ENCODE results near the gene MSMP. TPM values are rescaled to one million over a fixed set of nuclear protein-coding genes. Genes with fewer than 3 reads are reported as not detected.

Gene MSMP
- total and polyA plus RNA-seq, 10 of the 15 experiments (the other 5 are each of a cell fraction or from before 2014, with no cell fraction given), result 0.33 to 2.4 (median 0.86) TPM; not detected in 4

DNA sequence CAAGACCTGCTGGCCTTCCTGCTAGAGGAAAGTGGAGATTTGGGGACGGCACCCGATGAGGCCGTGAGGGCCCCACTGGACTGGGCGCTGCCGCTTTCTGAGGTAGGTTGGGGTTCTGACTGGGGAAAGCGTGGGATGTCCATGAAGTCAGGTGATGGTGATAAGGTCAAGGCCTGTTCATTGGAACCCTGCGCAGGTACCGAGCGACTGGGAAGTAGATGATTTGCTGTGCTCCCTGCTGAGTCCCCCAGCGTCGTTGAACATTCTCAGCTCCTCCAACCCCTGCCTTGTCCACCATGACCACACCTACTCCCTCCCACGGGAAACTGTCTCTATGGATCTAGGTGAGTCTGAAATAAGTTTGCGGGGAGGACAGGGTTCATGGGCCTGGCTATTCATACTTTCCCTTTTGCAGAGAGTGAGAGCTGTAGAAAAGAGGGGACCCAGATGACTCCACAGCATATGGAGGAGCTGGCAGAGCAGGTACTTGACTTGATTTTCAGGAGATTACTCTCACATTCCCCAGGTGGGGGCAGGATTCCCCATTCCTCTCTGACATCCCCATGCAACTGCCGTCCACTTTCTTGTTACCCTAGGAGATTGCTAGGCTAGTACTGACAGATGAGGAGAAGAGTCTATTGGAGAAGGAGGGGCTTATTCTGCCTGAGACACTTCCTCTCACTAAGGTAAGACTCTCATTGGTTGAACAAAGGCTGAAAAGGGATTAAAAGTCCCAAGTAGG is 21.1 kb downstream of the MSMP start (continued):
- TF ChIP-seq, protein P1, sequence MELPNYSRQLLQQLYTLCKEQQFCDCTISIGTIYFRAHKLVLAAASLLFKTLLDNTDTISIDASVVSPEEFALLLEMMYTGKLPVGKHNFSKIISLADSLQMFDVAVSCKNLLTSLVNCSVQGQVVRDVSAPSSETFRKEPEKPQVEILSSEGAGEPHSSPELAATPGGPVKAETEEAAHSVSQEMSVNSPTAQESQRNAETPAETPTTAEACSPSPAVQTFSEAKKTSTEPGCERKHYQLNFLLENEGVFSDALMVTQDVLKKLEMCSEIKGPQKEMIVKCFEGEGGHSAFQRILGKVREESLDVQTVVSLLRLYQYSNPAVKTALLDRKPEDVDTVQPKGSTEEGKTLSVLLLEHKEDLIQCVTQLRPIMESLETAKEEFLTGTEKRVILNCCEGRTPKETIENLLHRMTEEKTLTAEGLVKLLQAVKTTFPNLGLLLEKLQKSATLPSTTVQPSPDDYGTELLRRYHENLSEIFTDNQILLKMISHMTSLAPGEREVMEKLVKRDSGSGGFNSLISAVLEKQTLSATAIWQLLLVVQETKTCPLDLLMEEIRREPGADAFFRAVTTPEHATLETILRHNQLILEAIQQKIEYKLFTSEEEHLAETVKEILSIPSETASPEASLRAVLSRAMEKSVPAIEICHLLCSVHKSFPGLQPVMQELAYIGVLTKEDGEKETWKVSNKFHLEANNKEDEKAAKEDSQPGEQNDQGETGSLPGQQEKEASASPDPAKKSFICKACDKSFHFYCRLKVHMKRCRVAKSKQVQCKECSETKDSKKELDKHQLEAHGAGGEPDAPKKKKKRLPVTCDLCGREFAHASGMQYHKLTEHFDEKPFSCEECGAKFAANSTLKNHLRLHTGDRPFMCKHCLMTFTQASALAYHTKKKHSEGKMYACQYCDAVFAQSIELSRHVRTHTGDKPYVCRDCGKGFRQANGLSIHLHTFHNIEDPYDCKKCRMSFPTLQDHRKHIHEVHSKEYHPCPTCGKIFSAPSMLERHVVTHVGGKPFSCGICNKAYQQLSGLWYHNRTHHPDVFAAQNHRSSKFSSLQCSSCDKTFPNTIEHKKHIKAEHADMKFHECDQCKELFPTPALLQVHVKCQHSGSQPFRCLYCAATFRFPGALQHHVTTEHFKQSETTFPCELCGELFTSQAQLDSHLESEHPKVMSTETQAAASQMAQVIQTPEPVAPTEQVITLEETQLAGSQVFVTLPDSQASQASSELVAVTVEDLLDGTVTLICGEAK (IDR thresholded peaks at IDR 0.05; ENCODE audit: borderline replicate concordance), result no peak
- TF ChIP-seq POLR2A (IDR thresholded peaks at IDR 0.05; ENCODE audit: low read depth, low read length), result no peak
- TF ChIP-seq SMC3 (IDR thresholded peaks at IDR 0.05; ENCODE audit: borderline replicate concordance, low read length), result no peak
- TF ChIP-seq SMAD5 (IDR thresholded peaks at IDR 0.05; ENCODE audit: low read depth), result no peak; the same call in 1 of the 2 replicates
- TF ChIP-seq GATAD2B (conservative IDR thresholded peaks at IDR 0.05; ENCODE audit: low read depth), result peak; percentile 55
- TF ChIP-seq, protein P2, sequence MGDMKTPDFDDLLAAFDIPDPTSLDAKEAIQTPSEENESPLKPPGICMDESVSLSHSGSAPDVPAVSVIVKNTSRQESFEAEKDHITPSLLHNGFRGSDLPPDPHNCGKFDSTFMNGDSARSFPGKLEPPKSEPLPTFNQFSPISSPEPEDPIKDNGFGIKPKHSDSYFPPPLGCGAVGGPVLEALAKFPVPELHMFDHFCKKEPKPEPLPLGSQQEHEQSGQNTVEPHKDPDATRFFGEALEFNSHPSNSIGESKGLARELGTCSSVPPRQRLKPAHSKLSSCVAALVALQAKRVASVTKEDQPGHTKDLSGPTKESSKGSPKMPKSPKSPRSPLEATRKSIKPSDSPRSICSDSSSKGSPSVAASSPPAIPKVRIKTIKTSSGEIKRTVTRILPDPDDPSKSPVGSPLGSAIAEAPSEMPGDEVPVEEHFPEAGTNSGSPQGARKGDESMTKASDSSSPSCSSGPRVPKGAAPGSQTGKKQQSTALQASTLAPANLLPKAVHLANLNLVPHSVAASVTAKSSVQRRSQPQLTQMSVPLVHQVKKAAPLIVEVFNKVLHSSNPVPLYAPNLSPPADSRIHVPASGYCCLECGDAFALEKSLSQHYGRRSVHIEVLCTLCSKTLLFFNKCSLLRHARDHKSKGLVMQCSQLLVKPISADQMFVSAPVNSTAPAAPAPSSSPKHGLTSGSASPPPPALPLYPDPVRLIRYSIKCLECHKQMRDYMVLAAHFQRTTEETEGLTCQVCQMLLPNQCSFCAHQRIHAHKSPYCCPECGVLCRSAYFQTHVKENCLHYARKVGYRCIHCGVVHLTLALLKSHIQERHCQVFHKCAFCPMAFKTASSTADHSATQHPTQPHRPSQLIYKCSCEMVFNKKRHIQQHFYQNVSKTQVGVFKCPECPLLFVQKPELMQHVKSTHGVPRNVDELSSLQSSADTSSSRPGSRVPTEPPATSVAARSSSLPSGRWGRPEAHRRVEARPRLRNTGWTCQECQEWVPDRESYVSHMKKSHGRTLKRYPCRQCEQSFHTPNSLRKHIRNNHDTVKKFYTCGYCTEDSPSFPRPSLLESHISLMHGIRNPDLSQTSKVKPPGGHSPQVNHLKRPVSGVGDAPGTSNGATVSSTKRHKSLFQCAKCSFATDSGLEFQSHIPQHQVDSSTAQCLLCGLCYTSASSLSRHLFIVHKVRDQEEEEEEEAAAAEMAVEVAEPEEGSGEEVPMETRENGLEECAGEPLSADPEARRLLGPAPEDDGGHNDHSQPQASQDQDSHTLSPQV (IDR thresholded peaks at IDR 0.05), result no peak
- peak; percentile 53; the same call in 1 of the 2 replicates for TF ChIP-seq SMARCA5 (IDR thresholded peaks at IDR 0.05)
- TF ChIP-seq EED (IDR thresholded peaks at IDR 0.05; ENCODE audit: low read depth), result no peak
- TF ChIP-seq SREBF1 (IDR thresholded peaks at IDR 0.05; ENCODE audit: low read length), result no peak
- TF ChIP-seq YY1 (IDR thresholded peaks at IDR 0.05; ENCODE audit: low read depth, low read length), result no peak
- no peak for TF ChIP-seq HDAC6 (IDR thresholded peaks at IDR 0.05; ENCODE audit: unreplicated experiment)
- TF ChIP-seq FOS (IDR thresholded peaks at IDR 0.05; ENCODE audit: borderline replicate concordance, extremely low read depth, insufficient read length), result no peak
- TF ChIP-seq, protein P3, sequence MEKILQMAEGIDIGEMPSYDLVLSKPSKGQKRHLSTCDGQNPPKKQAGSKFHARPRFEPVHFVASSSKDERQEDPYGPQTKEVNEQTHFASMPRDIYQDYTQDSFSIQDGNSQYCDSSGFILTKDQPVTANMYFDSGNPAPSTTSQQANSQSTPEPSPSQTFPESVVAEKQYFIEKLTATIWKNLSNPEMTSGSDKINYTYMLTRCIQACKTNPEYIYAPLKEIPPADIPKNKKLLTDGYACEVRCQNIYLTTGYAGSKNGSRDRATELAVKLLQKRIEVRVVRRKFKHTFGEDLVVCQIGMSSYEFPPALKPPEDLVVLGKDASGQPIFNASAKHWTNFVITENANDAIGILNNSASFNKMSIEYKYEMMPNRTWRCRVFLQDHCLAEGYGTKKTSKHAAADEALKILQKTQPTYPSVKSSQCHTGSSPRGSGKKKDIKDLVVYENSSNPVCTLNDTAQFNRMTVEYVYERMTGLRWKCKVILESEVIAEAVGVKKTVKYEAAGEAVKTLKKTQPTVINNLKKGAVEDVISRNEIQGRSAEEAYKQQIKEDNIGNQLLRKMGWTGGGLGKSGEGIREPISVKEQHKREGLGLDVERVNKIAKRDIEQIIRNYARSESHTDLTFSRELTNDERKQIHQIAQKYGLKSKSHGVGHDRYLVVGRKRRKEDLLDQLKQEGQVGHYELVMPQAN (conservative IDR thresholded peaks at IDR 0.05), result peak; percentile 73
- no peak for TF ChIP-seq ZNF622 (IDR thresholded peaks at IDR 0.05)
- no peak for TF ChIP-seq IRF4 (IDR thresholded peaks at IDR 0.05; ENCODE audit: low read depth, low read length)
- TF ChIP-seq ZNF217 (IDR thresholded peaks at IDR 0.05), result no peak
- TF ChIP-seq YBX1 (IDR thresholded peaks at IDR 0.05), result no peak
- TF ChIP-seq, protein P4, sequence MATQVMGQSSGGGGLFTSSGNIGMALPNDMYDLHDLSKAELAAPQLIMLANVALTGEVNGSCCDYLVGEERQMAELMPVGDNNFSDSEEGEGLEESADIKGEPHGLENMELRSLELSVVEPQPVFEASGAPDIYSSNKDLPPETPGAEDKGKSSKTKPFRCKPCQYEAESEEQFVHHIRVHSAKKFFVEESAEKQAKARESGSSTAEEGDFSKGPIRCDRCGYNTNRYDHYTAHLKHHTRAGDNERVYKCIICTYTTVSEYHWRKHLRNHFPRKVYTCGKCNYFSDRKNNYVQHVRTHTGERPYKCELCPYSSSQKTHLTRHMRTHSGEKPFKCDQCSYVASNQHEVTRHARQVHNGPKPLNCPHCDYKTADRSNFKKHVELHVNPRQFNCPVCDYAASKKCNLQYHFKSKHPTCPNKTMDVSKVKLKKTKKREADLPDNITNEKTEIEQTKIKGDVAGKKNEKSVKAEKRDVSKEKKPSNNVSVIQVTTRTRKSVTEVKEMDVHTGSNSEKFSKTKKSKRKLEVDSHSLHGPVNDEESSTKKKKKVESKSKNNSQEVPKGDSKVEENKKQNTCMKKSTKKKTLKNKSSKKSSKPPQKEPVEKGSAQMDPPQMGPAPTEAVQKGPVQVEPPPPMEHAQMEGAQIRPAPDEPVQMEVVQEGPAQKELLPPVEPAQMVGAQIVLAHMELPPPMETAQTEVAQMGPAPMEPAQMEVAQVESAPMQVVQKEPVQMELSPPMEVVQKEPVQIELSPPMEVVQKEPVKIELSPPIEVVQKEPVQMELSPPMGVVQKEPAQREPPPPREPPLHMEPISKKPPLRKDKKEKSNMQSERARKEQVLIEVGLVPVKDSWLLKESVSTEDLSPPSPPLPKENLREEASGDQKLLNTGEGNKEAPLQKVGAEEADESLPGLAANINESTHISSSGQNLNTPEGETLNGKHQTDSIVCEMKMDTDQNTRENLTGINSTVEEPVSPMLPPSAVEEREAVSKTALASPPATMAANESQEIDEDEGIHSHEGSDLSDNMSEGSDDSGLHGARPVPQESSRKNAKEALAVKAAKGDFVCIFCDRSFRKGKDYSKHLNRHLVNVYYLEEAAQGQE (IDR thresholded peaks at IDR 0.05; ENCODE audit: low read depth, low read length), result no peak

All from GM12878 (cell line).